NCI-H1436 (cell line): Measurements from ENCODE around the gene CDKN2B-AS1.

Experiments
- DNase-seq: peaks from one replicate; lab custom pipeline; 2025; lab: John Stamatoyannopoulos, UW

CDKN2B-AS1 gene

DNA sequence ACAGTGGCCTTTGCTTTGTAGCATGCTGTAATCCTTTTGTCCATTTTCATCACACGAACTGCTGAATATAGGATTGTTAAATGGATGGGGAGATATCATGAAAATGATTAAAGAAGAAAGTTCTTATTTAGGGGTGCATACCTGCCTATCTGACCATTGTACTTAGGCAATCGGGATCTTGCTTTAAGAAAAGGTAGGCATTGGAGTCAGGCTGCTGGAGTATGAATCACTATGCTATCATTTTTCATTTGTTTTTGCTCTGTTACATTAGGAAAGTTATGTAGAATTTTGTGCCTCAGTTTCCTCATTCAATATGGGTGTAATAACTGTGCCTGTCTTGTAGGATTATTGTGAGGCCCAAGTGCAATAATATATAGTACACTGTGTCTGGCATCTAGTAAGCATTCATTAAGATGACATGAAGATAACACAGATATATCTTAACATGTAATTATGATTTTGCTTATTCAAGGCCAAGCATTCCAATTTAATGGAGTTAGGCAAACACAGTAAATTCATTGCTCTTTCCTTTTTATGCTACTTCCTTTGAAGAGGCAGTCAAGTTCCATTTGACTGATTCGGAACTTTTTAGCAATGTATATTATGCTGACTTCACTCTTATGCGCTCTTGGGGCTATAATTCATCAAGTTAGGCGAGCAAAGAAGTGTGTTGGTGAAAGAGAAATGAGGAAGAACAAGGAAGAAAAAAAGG, 124.4 kb downstream of the CDKN2B-AS1 start:
- DNase-seq: no peak

DNA sequence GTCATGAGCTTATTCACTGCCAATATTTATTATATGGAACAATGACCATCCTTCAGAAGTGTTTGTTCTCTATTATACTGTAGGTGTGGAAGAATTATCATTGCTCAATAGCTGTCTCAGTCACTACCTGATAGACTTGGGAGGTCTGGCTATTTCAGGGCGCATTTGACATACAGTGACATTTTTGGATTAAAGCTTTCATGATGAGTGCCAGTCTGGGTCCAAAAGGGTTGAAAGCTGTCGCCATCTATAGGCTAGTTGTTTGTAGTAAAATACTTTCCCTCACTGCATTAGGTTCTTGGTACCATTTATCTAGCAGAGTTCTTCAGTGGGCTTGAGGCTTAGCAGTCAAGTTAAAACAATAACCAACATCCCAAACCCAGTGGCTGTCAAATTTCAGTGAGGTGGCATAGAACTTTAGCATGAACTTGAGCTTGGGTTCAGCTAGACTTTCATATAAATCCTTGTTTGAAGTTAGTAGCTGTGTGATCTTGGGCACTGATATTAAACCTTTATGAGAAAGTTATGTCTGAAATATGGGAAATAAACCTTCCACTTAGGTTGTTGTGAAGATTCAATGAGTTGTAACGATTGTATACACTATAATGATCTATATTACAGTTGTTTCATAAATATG, 125.0 kb downstream of the CDKN2B-AS1 start:
- DNase-seq: peak; percentile 1

DNA sequence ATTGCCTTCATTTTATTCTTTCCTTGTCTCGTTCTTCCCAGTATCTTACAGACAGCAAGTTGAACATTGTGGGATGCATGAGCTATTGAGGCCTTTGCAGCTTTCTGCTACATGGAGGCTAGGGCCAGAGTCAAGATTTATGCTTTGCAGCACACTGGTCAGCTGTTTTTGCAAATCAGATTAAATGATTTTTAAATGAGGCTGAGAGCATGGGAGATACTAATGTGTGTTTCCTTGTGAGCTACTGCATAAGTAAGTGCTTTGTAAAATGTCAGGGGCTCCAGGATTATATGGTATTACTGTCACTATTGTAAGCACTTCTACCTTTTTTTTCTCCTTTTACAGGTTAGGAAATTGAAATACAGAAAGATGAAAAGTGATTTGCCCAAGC, 125.6 kb downstream of the CDKN2B-AS1 start:
- DNase-seq: no peak

DNA sequence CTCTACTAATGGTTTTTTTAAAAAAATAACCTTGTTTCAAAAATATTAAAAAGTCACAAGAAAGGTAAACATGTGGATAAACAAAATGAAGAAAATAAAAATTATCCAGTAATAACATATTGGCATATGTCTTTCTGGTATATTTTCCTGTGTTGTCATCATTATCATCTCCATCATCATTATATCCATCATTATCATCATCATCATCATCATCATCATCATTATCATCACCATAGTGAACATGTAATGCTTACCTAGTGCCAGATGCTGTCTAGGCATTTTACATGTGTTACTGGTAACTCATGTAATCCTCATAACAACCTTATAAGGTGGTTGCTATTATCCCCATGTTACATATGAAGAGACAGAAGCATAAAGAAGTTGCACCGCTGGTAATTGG, 126.0 kb downstream of the CDKN2B-AS1 start:
- DNase-seq: no peak

DNA sequence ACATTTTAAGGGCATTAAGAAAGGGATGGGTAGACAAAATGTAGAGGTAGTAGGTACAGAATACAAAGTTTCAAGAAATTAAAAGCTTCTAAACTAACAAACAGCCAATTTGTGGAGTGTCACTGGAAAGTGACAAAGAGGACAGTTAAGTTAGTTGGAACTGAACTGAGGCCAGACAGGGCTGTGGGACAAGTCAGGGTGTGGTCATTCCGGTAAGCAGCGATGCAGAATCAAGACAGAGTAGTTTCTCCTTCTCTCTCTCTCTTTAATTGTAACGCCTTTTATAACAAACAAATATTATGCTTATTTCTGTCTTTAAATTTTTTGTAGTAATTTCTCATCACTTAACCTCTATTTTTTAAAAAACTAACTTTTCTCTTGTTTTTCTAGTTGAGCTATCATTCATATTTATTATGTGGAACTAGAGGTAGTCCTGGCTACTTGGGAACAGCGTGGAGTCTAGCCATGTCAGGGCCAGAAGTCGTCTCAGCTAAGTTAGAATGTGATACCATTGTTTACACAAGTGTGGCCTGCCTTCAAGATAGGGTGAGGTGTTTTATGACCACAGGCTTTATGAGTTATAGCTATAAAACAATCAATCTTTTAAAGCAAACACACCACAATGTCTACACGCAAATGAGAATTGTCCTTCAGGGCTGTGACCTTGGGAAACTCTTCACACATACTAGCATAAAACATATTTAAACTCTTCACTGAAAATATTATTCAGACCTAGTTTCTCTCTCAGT, 129.8 kb downstream of the CDKN2B-AS1 start:
- DNase-seq: no peak

DNA sequence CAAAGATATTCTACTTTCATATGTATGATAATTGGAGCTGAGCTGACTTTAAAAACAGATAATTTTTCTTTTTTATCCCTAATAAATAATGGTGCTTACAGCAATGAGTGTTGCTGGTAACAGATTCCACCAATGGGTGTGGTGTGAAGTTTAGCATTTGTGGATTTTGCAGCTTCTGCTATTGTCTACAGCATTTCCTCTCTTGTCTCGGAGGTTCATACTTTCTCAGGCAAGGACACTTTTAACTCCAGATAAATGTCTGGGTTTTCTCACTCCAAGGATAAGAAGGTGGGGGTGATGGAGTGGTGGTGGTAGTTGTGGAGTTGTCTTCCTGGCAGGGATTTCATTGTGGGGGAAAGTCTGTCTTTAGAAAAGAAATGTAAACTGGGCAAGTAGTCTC, 134.5 kb downstream of the CDKN2B-AS1 start:
- no peak for DNase-seq

DNA sequence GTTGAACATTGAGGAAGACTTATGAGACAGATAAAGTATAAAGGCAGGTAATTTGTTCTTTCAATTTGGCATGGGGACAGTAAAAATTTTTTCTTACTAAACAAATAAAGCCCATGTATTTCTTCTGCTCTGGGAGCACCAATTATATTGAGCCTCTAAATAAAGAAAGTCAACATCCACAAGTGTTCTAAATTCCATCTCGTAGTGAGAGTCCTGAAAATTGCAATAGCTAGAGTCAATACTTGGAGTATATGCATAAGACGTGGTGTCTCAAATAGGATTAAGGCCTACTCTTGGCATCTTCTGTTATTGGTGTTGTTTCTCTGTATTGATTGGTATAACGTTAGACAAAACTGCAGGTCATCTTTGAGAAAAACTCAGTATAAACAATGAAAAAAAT, 135.0 kb downstream of the CDKN2B-AS1 start:
- DNase-seq: no peak

DNA sequence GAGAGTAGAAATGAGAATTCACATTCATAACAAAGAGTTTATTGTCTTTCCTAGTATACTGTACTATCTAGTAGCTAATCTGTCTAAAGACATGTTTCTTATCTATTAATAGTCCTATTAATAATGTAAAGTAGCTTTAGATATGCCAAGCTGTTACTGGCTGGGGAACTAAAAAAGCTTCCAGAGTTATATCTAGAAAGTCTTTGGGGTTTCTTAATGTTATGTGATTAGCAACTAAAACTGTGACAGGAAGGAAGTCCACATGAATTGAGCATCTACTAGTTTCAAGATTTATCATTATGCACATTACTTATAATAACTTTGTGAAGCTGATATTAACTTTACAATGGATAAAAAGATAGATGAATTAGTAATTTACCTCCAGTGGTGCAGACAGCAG, 137.2 kb downstream of the CDKN2B-AS1 start:
- no peak for DNase-seq

DNA sequence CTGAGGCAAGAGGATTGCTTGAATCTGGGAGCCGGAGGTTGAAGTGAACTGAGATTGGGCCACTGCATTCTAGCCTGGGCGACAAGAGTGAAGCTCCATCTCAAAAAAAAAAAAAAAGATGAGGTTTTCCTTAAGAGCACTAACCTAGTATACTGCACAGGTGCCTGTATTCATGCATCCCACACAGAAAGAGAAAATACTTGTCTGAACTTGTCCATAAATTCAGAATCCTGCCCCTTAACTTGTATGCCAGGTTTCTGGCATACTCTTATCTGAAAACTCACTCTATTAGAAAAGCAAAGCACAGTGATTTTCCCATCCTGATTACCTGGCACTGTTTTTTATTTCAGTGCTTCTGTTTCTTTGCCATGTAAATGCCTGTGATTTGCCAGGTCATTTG, 139.8 kb downstream of the CDKN2B-AS1 start:
- DNase-seq: no peak

DNA sequence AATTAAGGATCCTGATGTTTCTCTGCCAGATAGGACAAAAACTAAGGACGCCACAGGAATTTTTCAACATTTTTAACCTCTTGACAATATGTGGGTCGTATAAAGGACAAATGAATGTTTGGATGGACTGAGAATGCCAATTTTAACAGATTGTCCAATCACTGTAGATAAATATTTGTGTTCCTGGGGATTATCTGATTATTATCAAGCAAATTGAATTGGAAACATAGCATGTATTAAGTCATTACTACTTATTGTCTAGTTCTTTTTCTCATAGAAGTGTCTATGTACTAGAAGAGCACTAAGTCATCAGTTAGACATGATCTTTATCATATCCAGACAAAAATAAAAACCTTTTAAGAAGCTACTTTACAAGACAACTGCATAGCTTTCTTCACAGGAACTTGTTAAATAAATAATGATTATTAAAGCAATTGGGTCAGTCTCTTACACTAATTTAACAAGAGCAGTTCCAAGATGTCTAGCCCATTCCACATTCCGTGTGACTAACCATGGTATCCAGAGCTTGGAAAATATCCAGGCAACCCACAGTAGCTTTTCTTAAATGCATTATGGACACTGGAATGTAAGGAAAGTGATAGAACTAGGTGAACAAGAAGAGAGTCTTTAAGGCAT, 142.0 kb downstream of the CDKN2B-AS1 start:
- DNase-seq: no peak

DNA sequence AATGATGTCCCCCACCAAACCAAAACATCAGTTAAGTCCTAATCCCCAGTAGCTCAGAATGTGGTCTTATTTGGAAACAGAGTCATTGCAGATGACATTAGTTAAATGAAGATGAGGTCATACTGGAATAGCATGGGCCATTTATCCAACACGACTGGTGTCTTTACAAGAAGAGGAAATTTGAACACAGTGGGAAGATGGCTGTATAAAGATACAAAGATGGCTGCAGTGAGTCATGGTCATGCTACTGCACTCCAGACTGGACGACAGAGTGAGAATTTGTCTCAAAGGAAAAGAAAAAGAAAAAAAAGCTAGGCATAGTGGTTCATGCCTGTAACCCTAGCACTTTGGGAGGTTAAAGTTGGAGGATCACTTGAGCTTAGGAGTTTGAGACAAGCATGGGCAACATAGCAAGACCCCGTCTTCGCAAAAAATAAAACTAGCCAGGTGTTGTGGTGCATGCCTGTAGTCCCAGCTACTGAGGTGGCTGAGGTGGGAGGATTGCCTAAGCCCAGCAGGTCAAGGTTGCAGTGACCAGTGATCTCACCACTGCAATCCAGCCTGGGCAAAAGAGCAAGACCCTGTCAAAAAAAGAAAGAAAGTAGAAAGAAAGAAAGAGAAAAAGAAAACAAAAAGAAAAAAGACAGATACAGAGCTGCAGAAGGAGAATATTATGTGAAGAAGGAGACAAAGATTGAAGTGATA, 144.5 kb downstream of the CDKN2B-AS1 start:
- no peak for DNase-seq

DNA sequence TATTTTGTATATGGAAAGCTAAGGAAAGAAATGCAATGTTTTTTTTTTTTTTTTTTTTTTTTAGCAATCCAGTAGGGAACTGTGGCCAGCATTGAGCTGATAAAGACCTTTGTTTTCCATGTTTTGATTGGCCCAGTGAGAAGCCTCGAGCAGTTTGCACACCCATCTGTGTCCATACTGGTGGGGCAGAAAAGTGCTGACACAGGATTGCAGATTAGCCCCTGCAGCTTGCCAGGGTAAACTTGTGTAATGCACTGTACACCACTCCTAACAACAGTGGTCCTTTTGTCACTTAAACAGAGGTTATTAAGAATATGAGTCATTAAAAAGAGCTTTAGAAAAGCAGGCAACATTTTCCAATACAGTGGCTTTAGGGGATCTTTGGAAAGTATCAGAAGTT, 147.3 kb downstream of the CDKN2B-AS1 start:
- no peak for DNase-seq

DNA sequence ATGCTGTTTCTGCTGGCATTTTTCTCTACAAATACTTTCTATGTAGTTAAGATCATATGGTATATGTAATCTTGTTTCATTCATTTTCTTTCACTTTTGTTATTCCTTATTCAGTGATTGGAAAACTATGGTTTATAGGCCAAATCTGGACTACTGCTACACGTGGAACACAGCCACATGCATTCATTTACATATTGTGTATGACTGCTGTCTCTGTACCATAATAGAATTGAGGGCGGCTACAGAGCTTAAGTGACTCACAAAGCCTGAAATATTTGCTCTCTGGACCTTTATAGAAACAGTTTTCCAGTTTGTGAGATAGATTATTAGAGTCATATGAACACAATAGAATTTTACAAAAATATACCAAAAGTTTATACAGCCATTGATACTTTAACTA, 148.1 kb downstream of the CDKN2B-AS1 start:
- DNase-seq: no peak

DNA sequence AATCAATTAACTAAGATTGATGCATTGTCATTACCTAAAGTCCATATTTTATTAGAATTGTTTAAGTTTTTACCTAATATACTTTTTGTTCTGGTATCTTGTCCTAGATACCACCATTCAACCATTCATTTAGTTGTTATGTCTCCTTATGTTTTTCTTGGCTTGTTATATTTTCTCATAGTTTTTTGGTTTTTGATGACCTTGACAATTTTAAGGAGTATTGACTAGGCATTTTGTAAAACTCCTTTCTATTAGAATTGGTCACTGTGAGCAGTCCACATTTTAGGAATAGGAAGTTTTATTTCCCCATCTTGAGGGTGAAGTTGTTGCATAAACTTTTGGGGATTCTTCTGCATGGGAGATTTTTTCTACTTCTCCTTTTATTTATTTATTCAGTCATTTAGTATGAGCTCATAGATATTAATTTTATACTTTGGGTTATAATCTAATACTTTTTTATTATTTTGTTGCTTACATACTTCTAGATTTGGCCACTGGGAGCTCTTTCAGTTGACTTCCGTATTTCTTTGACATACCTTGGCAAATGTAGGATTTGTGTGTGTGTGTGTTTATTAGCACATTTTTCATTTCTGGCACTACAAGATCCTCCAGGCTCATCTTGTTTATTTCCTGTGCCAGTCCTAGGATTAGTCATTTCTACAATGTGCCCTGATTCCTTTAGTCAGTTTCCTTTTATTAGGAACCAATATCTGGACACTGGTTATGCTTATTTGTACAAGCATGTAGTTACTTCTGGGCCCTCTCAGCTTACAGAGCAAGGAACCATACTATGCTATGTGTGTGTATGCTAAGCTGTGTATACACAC, 149.4 kb downstream of the CDKN2B-AS1 start:
- DNase-seq: no peak

DNA sequence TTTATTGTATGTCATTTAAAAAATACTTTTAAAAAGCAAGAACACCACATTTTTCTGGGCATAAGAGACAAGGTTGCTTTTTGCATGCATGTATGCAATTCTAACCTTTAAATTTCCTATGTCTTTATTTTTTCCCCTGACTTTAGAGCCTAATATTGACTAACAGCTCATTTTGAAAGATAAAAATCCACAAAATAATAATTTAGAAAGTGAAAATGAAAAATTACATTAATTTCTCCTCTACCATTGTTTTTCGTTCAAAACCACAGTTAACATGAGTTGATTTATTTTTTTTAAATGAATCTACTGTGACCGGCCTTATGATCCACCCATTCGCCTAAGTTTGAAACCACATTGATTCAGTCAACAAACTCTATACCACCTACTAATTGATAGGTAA, 152.0 kb downstream of the CDKN2B-AS1 start:
- DNase-seq: no peak

DNA sequence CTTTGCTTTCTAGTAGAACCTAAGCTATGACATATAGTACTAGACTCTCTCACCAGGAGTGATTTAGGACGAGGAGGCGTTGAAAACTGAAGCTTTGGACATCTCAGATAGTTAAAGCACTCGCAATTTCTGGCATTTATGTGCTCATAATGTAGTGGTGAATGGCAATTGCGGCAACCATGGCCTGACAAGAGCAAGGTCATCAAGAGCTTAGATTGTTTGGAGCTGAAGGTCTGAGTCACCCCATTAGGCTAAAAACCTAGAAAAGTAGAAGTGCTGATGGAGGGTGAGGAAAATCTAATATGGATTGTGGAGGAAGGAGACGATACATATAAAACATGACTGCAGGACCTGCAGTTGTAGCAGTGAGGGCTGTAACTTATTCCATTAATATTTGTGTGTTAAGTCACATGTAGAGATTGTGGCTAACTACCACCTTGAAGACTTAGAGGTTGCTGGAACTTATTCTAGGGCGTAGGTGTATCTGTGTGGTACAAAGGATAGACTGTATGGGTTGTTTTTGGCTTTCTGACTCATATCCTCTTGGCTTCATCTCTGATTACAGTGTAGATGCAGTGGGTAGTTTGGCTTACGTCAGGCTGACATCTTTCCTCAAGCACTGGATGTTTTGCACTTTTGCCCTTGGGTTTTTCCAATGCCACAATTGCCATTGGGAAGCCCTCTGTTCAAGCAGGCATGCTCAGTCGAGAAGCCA, 153.4 kb downstream of the CDKN2B-AS1 start:
- no peak for DNase-seq

DNA sequence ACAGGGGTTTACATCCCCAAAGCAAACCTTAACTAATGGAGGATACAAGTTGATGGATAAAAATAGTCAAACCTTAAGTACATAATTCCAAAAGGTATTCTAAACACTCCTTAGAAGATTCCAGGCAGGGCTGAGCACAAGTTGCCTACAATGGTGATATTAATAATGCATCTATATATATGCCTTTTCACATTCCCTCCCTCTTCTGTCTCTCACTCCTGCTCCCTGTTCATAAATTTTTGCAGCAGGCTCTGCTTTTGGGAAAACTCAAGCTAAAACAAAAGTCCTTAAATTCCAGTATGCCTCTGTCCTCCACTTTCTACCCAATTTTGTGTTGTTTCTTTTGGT, 153.9 kb downstream of the CDKN2B-AS1 start:
- no peak for DNase-seq

DNA sequence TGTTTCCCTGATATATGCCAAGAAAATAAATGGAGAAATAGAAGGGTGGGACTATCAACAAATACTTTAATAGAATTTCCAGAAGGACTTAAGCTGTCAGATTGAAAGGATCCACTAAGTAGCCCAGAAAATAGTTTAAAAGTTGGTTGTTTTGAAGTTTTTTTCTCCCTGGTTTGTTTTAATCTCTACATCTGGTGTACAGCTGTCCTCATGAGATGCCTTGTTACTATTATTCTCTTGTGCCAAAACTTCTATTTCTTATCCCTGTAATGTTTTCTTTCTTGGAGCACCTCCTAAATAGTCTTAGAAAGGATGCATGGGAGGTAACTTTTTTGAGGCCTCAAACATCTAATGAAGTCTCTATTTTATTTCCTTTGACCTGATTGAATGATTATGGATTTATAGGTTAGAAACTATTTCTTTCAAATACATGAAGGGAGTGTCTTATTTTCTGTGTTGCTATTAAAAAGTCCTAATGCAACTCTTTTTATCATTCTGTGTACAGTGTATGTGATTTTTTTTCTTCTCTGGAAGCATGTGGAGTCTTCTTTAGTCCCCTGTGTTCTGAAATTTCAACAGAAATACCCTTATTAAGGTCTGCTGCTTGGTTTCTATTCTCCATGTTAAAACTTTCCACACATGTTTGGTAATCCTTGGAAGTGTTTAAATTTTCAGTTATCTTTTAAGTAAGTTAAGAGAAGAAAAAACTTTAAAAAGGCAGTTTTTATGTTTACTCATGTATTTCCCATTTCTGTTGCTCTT, 154.5 kb downstream of the CDKN2B-AS1 start:
- no peak for DNase-seq

DNA sequence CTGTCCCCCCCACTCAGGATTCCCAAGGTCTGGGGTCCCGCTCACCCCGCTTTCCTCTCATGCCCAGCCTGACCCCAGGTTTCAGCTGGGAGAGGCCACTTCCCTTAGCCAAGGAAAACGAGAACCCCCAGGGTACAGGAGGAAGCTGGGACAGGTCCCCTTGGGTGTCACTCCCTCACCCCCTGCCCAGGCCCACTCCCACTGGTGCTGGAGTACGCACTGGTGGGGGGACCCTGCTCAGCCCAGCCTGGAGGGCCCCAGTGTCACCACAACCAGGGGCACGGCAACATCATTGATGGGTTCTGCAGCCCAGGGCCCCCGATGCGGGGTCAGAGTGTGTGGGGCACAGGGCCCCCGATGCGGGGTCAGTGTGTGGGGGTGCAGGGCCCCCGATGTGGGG, 159.5 kb downstream of the CDKN2B-AS1 start:
- no peak for DNase-seq

DNA sequence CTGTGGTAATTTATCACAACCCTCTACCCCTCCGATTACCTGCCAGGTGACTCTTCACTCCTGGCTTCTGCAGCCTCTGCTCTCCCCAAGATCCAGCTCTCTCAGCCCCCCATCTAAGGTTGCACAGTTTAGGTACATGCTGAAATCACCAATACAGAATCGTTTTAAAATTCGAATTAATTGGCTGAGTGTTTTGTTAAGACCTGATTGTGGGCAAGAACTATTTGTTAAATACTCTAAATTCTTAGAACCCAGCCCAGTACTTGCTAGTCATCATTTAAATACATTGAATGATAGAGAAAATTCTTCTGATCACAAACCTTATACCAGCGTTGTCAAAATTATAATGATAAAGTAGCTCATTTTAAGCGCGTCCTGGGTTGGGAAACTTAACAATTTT, 162.0 kb downstream of the CDKN2B-AS1 start:
- DNase-seq: no peak
